Mesodermal cell (in vitro differentiated cells): ENCODE data around the gene ABHD16B.

Experiments used
- H3K27ac ChIP-seq: 2 replicates; pipeline ENCODE4 v1.7.0; 2013; ENCODE audit warnings: mild to moderate bottlenecking, low read depth, low read length, moderate library complexity; ENCODE audit not compliant: severe bottlenecking
- H3K36me3 ChIP-seq: 2 replicates; pipeline ENCODE4 v1.7.1; 2013; ENCODE audit warnings: mild to moderate bottlenecking, low read length, moderate library complexity; ENCODE audit not compliant: control insufficient read depth, insufficient read depth
- H3K4me1 ChIP-seq: one replicate; pipeline ENCODE4 v1.7.1; 2013; ENCODE audit warnings: mild to moderate bottlenecking, low read length; ENCODE audit not compliant: insufficient read depth, control insufficient read depth, poor library complexity, severe bottlenecking
- H3K4me3 ChIP-seq: 2 replicates; pipeline ENCODE4 v1.7.0; 2013; ENCODE audit warnings: low read length, control low read depth, mild to moderate bottlenecking; ENCODE audit not compliant: insufficient read depth, poor library complexity, severe bottlenecking; ENCODE audit errors: extremely low read depth
- H3K9me3 ChIP-seq: 2 replicates; pipeline ENCODE4 v1.7.1; 2013; ENCODE audit warnings: mild to moderate bottlenecking, low read length, moderate library complexity; ENCODE audit not compliant: control insufficient read depth
- WGBS, 2 experiments: methylation state at CpG; one replicate each; pipeline ENCODE4 v1.1.5; 2013; ENCODE audit warnings: missing lambda C conversion rate in 2 of 2; ENCODE audit not compliant: insufficient coverage in 2 of 2; 5-methylcytosine and 5-hydroxymethylcytosine counted together

Gene ABHD16B

GRCh38 chr20:63882257-63883200 lies 21.2 kb downstream of the ABHD16B start:
- Histone ChIP-seq H3K4me1 (no peaks in the 10 kb centered on the region), H3K27ac (no peak overlapping the region), H3K36me3 (peaks cover 84% of the 10 kb centered on the region), H3K4me3 (no peak overlapping the region), H3K9me3 (no peaks in the 10 kb centered on the region)
- 94 to 98% methylated on average over 19 to 27 of the region's 28 CpGs for WGBS, 2 experiments

DNA sequence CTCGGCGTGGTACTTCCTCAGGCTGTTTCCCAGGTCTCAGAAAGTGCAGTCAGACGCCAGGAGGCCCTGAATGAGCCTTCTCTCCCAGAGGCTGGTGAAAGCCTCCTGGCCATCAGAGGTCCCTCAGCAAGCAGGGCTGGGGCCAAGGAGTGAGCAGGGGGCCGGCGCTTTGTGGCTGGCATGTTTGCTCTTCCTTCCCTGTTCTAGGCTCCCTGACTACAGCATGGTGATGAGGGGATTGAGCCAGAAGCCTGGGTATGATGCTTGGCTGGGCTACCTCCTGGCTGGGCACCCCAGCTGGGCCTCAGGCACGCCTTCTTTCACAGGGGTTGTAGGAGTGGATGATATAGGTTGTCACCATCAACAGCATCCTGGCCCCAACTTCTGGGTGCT lies 21.9 kb downstream of the ABHD16B start:
- Histone ChIP-seq H3K4me3 (no peak overlapping the region), H3K4me1 (no peaks in the 10 kb centered on the region), H3K27ac (no peak overlapping the region), H3K36me3 (peaks cover 84% of the 10 kb centered on the region), H3K9me3 (no peaks in the 10 kb centered on the region)
- 91 to 97% methylated on average over 4 to 5 of the region's 6 CpGs for WGBS, 2 experiments

DNA sequence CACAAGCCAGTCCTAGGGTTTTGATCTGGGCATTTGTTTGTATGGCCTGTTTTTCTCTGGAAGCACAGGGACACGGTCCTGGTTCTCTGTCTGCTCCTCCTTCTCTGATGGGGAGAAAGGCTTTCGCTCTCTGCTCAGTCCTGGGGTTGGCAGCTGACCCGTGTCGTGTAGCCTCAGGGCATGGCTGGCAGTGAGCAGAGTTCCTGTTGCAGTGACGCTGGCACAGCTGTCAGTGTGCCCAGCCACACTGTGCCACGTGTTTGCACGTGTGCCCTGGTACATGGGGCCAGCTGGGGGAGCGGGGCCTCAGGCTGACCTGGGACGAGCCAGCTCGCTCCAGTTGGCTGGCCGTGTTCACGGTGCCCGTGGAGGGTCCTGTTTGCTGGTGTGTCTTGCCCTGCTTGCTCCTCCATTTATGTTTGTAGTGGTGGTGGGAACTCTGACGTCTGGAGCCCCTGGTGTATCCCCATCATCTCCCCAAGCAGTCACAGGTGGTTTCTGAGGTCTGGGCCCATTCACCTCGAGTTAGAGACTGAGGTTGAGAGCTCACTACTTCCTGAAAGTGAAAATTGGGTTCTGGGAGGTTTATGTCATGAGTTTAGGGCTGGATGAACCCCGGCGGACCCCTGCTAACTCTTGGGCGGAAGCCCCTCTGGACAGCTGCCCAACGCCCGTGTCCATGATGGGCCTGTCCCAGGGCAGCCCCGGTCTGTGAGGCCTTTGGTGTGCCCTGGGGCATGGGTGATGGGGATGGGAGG lies 23.4 kb downstream of the ABHD16B start:
- H3K9me3 ChIP-seq = no peaks in the 10 kb centered on the region
- H3K36me3 ChIP-seq = peaks cover 87% of the 10 kb centered on the region
- no peak overlapping the region for H3K4me3 ChIP-seq
- 95 to 97% methylated on average over 12 to 19 of the region's 21 CpGs for WGBS, 2 experiments
- no peaks in the 10 kb centered on the region for H3K4me1 ChIP-seq
- H3K27ac ChIP-seq = no peak overlapping the region

GRCh38 chr20:63885264-63886053 lies 24.2 kb downstream of the ABHD16B start:
- no peaks in the 10 kb centered on the region for H3K9me3 ChIP-seq
- no peaks in the 10 kb centered on the region for H3K4me1 ChIP-seq
- WGBS, 2 experiments = 96 to 97% methylated on average over 24 to 26 of the region's 27 CpGs
- no peak overlapping the region for H3K4me3 ChIP-seq
- H3K36me3 ChIP-seq = peaks cover 92% of the 10 kb centered on the region
- no peak overlapping the region for H3K27ac ChIP-seq

GRCh38 chr20:63886054-63886419 lies 24.7 kb downstream of the ABHD16B start:
- Histone ChIP-seq H3K36me3 (peaks cover 92% of the 10 kb centered on the region), H3K9me3 (no peaks in the 10 kb centered on the region), H3K4me3 (no peak overlapping the region), H3K4me1 (no peaks in the 10 kb centered on the region), H3K27ac (no peak overlapping the region)
- WGBS, 2 experiments = 93 to 96% methylated on average over 11 to 12 of the region's 14 CpGs

DNA sequence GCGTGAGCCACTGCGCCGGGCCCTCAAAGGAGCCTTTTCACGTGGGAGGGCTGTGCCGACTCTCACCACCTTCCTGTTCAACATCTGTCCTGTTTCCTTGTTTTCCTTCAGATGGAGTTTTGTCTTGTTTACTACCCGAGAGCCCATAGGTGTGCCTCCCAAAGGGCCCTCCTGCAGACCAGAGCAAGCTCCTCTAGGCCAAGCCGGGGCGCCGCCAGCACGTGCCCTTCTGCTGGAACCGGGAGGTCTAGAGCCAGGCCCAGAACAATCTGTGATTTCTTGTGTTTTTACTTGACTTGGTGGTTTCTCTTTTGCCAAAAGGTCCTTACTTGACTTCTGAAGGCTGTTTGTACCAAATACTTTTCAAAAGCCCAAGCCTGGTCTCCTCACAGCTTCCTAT lies 25.6 kb downstream of the ABHD16B start:
- Histone ChIP-seq H3K9me3 (no peaks in the 10 kb centered on the region), H3K36me3 (peaks cover 92% of the 10 kb centered on the region), H3K4me1 (no peaks in the 10 kb centered on the region), H3K27ac (no peak overlapping the region), H3K4me3 (no peak overlapping the region)
- WGBS, 2 experiments = 94 to 98% methylated on average over 10 to 11 of the region's 11 CpGs

GRCh38 chr20:63889241-63890200 lies 28.2 kb downstream of the ABHD16B start:
- no peak overlapping the region for H3K4me3 ChIP-seq
- peaks cover 71% of the 10 kb centered on the region for H3K36me3 ChIP-seq
- H3K4me1 ChIP-seq = peaks cover 4% of the 10 kb centered on the region
- WGBS, 2 experiments = 95 to 98% methylated on average over 22 to 23 of the region's 25 CpGs
- H3K9me3 ChIP-seq = no peaks in the 10 kb centered on the region
- H3K27ac ChIP-seq = no peak overlapping the region

DNA sequence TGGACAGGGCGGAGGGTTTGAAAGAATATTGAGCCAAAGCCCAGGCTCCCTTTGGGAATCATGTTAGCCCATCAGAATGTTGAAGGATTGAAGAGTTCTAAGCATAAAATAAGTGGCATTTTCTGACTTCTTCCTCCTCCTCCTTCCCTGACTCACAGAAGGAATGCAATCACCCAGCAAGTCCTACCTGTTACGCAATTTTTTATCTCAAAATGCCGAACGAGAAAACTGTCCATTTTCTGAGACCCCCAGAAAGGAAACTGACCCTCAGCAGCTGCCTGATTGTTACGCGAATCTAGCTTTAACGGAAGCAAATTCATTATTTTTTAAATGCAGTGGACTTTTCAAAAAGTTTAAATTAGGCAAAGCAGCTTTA lies 28.9 kb downstream of the ABHD16B start:
- H3K27ac ChIP-seq = no peak overlapping the region
- H3K9me3 ChIP-seq = no peaks in the 10 kb centered on the region
- no peak overlapping the region for H3K4me3 ChIP-seq
- WGBS, 2 experiments = 92 to 97% methylated on average over 6 to 7 of the region's 7 CpGs
- H3K4me1 ChIP-seq = peaks cover 4% of the 10 kb centered on the region
- peaks cover 65% of the 10 kb centered on the region for H3K36me3 ChIP-seq

DNA sequence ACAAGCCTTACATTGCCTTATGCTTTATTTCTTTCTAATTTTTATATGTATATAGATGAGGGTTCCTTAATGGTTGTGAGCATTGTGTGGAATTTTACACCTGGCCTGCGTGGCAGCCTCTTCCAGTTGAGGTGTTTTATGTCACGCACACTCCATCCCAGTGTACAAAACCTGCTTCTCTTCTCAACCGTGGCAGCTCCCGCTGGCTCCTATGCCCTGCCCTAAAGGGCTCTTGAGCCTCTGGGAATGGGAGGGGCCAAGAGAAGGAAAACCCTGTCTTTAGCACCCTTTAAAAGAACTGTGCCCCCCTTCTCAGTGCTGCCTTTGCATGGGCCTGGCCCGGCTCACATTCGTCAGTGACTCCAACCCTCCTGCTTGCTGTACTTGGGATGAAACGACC lies 29.3 kb downstream of the ABHD16B start:
- H3K4me3 ChIP-seq = no peak overlapping the region
- 93 to 97% methylated on average over 3 to 5 of the region's 7 CpGs for WGBS, 2 experiments
- peaks cover 61% of the 10 kb centered on the region for H3K36me3 ChIP-seq
- H3K27ac ChIP-seq = no peak overlapping the region
- no peaks in the 10 kb centered on the region for H3K9me3 ChIP-seq
- H3K4me1 ChIP-seq = peaks cover 4% of the 10 kb centered on the region
